Endothelial cell (in vitro differentiated cells): ENCODE measurements around the gene SSNA1. TPM values are rescaled to one million over a fixed set of nuclear protein-coding genes. Genes with fewer than 3 reads are reported as not detected.

Experiments used
- DNase-seq: peaks from one replicate; pipeline ENCODE4 v3.0.0; 2021; ENCODE audit warnings: low spot score
- H3K27ac Mint-ChIP-seq: one replicate; pipeline ENCODE4 v1.8.0; 2021; ENCODE audit warnings: mixed read lengths, inconsistent platforms; ENCODE audit not compliant: unreplicated experiment
- H3K27me3 Mint-ChIP-seq: one replicate; pipeline ENCODE4 v1.8.0; 2021; ENCODE audit warnings: mild to moderate bottlenecking, moderate library complexity, mixed read lengths, inconsistent platforms; ENCODE audit not compliant: unreplicated experiment
- H3K36me3 Mint-ChIP-seq: one replicate; pipeline ENCODE4 v1.8.0; 2021; ENCODE audit warnings: mild to moderate bottlenecking, low read depth, mixed read lengths, inconsistent platforms; ENCODE audit not compliant: unreplicated experiment
- H3K4me1 Mint-ChIP-seq: one replicate; pipeline ENCODE4 v1.8.0; 2021; ENCODE audit warnings: mild to moderate bottlenecking, mixed read lengths, inconsistent platforms; ENCODE audit not compliant: unreplicated experiment
- H3K4me3 Mint-ChIP-seq: one replicate; pipeline ENCODE4 v1.8.0; 2021; ENCODE audit warnings: mild to moderate bottlenecking, mixed read lengths, inconsistent platforms; ENCODE audit not compliant: unreplicated experiment
- H3K9me3 Mint-ChIP-seq: one replicate; pipeline ENCODE4 v1.8.0; 2021; ENCODE audit warnings: mixed read lengths, inconsistent platforms; ENCODE audit not compliant: unreplicated experiment
- total RNA-seq: library from RNA; stranded (reverse); fragmentation: NEBNext Ultra II Directional; extraction: Animal tissue kit (Norgen Biotek cat#: 25700); gene quantifications from one replicate; pipeline ENCODE4 v1.2.1, GENCODE V29; 2021; ENCODE audit not compliant: unreplicated experiment
- TF ChIP-seq, protein P1 (sequence below): fragments of 200-600 bp; sonication (generic); IDR thresholded peaks from one replicate; pipeline ENCODE4 v1.5.0; 2021; ENCODE audit warnings: antibody characterized with exemption; ENCODE audit not compliant: unreplicated experiment

SSNA1 gene
- total RNA-seq, 1 donor from 2014 or later: 53.8 TPM

DNA sequence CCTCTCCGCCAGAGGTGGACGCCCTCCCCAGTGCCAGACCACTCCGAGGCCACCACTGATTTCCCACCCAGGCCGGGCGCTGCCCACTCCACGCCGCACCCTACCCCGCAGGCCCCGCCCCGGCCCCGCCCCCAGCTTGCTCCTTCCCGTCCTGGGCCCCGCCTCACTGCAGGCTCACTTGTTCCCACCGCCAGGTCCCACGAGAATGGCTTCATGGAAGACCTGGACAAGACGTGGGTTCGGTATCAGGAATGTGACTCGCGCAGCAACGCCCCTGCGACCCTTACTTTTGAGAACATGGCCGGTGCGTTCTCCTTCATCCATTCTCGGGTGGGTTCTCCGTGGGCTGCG lies 25.1 kb upstream of the SSNA1 start:
- no peaks in the 10 kb centered on the region for H3K36me3 Mint-ChIP-seq
- peaks cover 21% of the 10 kb centered on the region for H3K27me3 Mint-ChIP-seq
- no peak overlapping the region for H3K27ac Mint-ChIP-seq
- no peak overlapping the region for H3K4me3 Mint-ChIP-seq
- no peak for DNase-seq
- peaks cover 2% of the 10 kb centered on the region for H3K4me1 Mint-ChIP-seq
- H3K9me3 Mint-ChIP-seq: no peaks in the 10 kb centered on the region
- TF ChIP-seq, protein P1, sequence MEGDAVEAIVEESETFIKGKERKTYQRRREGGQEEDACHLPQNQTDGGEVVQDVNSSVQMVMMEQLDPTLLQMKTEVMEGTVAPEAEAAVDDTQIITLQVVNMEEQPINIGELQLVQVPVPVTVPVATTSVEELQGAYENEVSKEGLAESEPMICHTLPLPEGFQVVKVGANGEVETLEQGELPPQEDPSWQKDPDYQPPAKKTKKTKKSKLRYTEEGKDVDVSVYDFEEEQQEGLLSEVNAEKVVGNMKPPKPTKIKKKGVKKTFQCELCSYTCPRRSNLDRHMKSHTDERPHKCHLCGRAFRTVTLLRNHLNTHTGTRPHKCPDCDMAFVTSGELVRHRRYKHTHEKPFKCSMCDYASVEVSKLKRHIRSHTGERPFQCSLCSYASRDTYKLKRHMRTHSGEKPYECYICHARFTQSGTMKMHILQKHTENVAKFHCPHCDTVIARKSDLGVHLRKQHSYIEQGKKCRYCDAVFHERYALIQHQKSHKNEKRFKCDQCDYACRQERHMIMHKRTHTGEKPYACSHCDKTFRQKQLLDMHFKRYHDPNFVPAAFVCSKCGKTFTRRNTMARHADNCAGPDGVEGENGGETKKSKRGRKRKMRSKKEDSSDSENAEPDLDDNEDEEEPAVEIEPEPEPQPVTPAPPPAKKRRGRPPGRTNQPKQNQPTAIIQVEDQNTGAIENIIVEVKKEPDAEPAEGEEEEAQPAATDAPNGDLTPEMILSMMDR: no peak

DNA sequence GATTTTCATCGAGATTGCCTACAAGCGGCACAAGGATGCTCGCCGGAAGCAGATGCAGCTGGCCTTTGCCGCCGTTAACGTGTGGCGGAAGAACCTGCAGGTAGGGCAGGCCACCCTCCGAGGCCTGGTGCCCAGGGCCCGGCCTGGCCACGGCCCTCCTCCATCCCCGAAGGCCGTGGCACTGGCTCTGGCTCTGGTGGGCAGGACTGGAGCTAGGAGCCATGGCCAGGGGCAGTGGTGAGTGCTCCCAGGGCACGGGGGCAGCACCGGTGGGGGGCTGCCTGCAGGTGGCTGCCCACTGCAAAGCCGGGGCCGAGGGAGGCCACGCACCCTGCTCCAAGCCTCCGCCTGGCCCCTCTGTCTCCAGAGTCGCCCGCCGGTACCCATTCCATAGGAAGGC lies 24.7 kb upstream of the SSNA1 start:
- no peak overlapping the region for H3K4me3 Mint-ChIP-seq
- H3K27me3 Mint-ChIP-seq: peaks cover 20% of the 10 kb centered on the region
- H3K36me3 Mint-ChIP-seq: no peaks in the 10 kb centered on the region
- H3K4me1 Mint-ChIP-seq: peaks cover 2% of the 10 kb centered on the region
- H3K9me3 Mint-ChIP-seq: no peaks in the 10 kb centered on the region
- TF ChIP-seq, protein P1: no peak
- H3K27ac Mint-ChIP-seq: no peak overlapping the region
- DNase-seq: no peak

DNA sequence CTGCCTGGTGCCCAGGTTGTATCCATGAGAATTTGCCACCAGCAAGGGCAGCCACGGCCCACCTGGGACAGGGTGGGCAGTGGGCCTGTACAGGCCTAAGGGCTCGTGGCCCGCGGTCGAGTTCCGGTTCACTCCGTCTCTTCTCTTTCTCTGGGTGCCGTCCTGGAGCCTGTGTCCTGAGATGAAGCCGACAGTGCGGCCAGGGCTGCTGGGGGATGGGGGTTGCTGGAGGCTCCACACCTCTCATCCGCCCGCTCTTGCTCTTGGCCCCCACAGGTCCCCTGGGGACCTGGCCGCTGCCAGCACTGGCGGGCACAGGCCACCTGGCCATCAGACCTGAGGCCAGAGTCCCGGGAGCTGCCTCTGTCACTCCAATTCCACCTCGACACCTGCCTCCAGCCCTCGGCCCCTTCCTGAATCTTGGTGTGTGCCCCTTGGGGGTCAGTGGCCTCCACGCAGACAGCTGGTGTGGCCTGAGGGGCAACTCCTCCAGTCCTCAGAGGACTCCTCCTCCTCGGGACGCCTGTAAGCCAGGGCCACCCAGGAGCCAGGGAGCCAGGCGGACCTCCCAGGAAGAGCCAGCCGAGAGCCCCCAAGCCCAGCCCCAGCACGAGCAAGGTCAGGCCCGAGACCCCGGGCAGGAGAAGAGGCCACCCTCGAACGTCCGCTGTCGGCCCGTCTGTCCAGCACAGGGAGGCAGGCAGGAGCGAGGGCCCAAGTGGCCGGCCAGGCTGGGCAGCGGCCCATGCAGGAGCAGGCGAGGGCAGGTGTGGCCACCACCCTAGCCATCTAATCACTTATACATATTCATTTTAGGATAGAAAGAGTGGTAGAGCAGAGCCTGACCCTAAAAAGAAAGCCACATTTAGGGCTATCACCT lies 23.9 kb upstream of the SSNA1 start:
- no peak overlapping the region for H3K27ac Mint-ChIP-seq
- no peaks in the 10 kb centered on the region for H3K4me1 Mint-ChIP-seq
- H3K9me3 Mint-ChIP-seq: no peaks in the 10 kb centered on the region
- no peaks in the 10 kb centered on the region for H3K36me3 Mint-ChIP-seq
- TF ChIP-seq, protein P1: no peak
- DNase-seq: no peak
- no peak overlapping the region for H3K4me3 Mint-ChIP-seq
- peaks cover 16% of the 10 kb centered on the region for H3K27me3 Mint-ChIP-seq

DNA sequence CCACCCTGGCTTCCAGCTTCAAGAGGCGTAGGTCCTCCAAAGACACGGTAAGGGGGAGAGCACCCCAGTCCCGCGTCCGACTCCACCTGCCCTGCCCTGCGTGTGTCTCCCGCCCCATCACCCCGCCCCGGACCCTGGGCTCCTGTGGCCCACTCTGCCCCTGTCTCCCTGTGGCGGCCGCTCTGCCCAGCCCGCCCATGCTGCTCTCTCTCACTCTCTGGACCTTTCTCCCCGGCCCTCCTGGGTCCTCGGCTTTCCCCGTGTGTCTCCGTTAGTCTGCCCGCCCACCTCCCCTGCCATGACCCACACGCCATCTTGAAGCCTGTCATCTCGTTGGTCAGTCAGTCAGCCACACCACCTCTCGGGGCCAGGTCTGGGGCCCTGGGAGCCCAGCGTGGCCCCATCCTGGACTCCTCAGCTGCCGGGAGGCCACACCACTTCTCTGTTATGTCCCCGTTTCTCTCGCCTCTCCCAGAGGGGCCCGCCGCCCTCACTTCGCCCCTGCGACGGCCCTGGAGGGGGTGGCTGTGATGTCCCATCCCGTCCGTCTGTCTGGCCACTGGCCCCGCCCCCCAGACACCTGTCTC lies 23.1 kb upstream of the SSNA1 start:
- Mint-ChIP-seq H3K4me1 (no peaks in the 10 kb centered on the region), H3K9me3 (no peaks in the 10 kb centered on the region), H3K27me3 (peaks cover 19% of the 10 kb centered on the region), H3K4me3 (no peak overlapping the region), H3K36me3 (no peaks in the 10 kb centered on the region), H3K27ac (no peak overlapping the region)
- no peak for DNase-seq
- TF ChIP-seq, protein P1: no peak
